ENCODE measurements around the gene ZNF513. TPM values are rescaled to one million over a fixed set of nuclear protein-coding genes. Genes with fewer than 3 reads are reported as not detected.

The ZNF513 gene
- polyA plus RNA-seq, 1 donor, result 23.1 TPM

- WGBS (ENCODE audit: insufficient coverage, low lambda C conversion rate), result 66% methylated on average over 5 of the region's 9 CpGs
- Histone ChIP-seq H3K9me3 (ENCODE audit: control insufficient read depth, low read depth, low read length) (no peaks in the 10 kb centered on the region), H3K4me1 (ENCODE audit: control insufficient read depth, insufficient read depth, low read length) (peaks cover 6% of the 10 kb centered on the region), H3K4me3 (ENCODE audit: low read length) (no peak overlapping the region), H3K27me3 (ENCODE audit: control insufficient read depth, insufficient read depth, low read length) (no peaks in the 10 kb centered on the region), H3K27ac (ENCODE audit: low read length) (no peak overlapping the region), H3K36me3 (ENCODE audit: control insufficient read depth, insufficient read depth, low read length) (no peaks in the 10 kb centered on the region)
- DNase-seq, result peak in 1 of 2 donors; percentile 20
Measured at GRCh38 chr2:27412419-27413152, 32.1 kb upstream of the ZNF513 start.

GRCh38 chr2:27409321-27410073 lies 29.0 kb upstream of the ZNF513 start, which contains the start of gene PPM1G:
TSS of gene PPM1G (minus strand) at chr2:27409591. CDS start at chr2:27409422, 169 bp downstream.
- 0% methylated on average over 1 of the region's 82 CpGs for WGBS (ENCODE audit: insufficient coverage, low lambda C conversion rate)
- peaks cover 6% of the 10 kb centered on the region for H3K4me1 ChIP-seq (ENCODE audit: control insufficient read depth, insufficient read depth, low read length)
- DNase-seq, result peak; percentile 95 to 97
- peak within 1 kb of the TSS; percentile 79 for H3K4me3 ChIP-seq (ENCODE audit: low read length)
- no peaks in the 10 kb centered on the region for H3K27me3 ChIP-seq (ENCODE audit: control insufficient read depth, insufficient read depth, low read length)
- no peaks in the 10 kb centered on the region for H3K36me3 ChIP-seq (ENCODE audit: control insufficient read depth, insufficient read depth, low read length)
- H3K9me3 ChIP-seq (ENCODE audit: control insufficient read depth, low read depth, low read length), result no peaks in the 10 kb centered on the region
- H3K27ac ChIP-seq (ENCODE audit: low read length), result peak within 1 kb of the TSS; percentile 92

DNA sequence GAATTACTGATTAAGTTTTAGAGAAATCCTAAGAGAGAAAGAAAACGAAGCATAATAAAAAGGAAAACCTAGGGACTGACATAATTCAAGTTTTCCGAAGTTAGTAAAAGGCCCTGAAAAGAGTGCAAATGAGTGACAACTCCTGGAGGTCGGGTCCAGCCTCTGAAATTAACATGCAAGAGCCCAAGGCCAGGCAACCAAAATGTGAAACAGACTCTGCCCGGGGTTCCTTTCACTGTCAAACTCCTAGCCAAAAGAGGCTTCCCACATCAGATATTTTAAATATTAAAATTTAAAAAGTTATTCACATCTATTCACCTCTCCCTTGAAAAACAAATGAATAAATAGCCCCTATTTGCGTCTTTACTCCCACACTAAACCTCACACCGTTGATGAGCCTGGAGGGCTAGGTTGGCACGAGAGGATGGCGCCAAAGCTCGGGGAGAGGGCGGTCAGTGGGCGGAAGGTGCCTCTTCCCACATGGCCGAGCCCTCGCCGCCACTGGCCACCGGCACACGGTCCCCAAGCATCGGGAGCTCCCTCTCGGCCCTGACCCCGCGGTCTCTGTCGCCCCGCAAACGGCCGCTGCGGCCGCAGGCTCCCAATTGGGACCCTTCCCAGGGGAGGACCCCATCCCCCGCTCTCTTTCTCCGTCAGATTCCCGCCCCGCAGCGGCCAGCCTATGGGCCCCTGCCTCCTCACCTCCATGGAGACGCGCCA lies 28.2 kb upstream of the ZNF513 start:
- no peak for DNase-seq
- 0% methylated on average over 1 of the region's 33 CpGs for WGBS (ENCODE audit: insufficient coverage, low lambda C conversion rate)

DNA sequence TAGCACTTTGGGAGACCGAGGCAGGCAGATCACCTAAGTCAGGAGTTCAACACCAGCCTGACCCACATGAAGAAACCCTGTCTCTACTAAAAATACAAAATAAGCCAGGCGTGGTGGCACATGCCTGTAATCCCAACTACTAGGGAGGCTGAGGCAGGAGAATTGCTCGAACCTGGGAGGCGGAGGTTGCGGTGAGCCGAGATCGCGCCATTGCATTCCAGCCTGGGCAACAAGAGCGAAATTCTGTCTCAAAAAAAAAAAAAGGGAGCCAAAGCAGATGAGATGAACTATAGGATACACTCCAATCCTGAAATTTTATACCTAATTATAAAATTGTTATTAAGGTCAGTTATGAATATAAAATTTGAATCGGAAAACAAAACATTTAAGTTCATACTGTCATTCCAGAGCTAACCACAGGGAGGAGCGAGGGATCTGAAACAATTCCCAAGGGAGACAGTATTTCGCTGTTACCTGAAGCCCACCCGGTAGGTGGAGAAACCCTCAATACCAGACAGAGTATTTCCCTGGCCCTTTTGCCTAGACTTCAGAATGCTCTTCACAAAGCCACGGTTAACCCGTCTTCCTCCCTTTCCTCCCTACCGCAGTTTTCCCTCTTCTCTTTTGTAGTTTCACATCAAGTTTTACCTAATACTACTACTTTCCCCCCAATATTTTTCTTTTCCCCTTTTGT lies 27.4 kb upstream of the ZNF513 start:
- Histone ChIP-seq H3K4me3 (ENCODE audit: low read length) (peak overlapping the region; percentile 79), H3K27me3 (ENCODE audit: control insufficient read depth, insufficient read depth, low read length) (no peaks in the 10 kb centered on the region), H3K9me3 (ENCODE audit: control insufficient read depth, low read depth, low read length) (no peaks in the 10 kb centered on the region), H3K4me1 (ENCODE audit: control insufficient read depth, insufficient read depth, low read length) (peaks cover 6% of the 10 kb centered on the region), H3K36me3 (ENCODE audit: control insufficient read depth, insufficient read depth, low read length) (no peaks in the 10 kb centered on the region), H3K27ac (ENCODE audit: low read length) (no peak overlapping the region)
- WGBS (ENCODE audit: insufficient coverage, low lambda C conversion rate), result 0% methylated on average over 4 of the region's 16 CpGs
- peak in 1 of 2 donors; percentile 39 for DNase-seq

More for the DNA sequence above, 28.2 kb upstream of the ZNF513 start:
- Histone ChIP-seq H3K27ac (ENCODE audit: low read length) (peak overlapping the region; percentile 55), H3K36me3 (ENCODE audit: control insufficient read depth, insufficient read depth, low read length) (no peaks in the 10 kb centered on the region), H3K4me3 (ENCODE audit: low read length) (peak overlapping the region; percentile 79), H3K27me3 (ENCODE audit: control insufficient read depth, insufficient read depth, low read length) (no peaks in the 10 kb centered on the region), H3K9me3 (ENCODE audit: control insufficient read depth, low read depth, low read length) (no peaks in the 10 kb centered on the region), H3K4me1 (ENCODE audit: control insufficient read depth, insufficient read depth, low read length) (peaks cover 6% of the 10 kb centered on the region)

- Histone ChIP-seq H3K4me3 (ENCODE audit: low read length) (no peak overlapping the region), H3K27ac (ENCODE audit: low read length) (no peak overlapping the region), H3K36me3 (ENCODE audit: control insufficient read depth, insufficient read depth, low read length) (no peaks in the 10 kb centered on the region), H3K9me3 (ENCODE audit: control insufficient read depth, low read depth, low read length) (no peaks in the 10 kb centered on the region), H3K27me3 (ENCODE audit: control insufficient read depth, insufficient read depth, low read length) (no peaks in the 10 kb centered on the region), H3K4me1 (ENCODE audit: control insufficient read depth, insufficient read depth, low read length) (no peaks in the 10 kb centered on the region)
- DNase-seq, result no peak
- WGBS (ENCODE audit: insufficient coverage, low lambda C conversion rate), result no CpG with 5 or more reads among the region's 2 CpGs
Measured at GRCh38 chr2:27400348-27401135, 20.0 kb upstream of the ZNF513 start.

GRCh38 chr2:27398962-27399361 lies 18.4 kb upstream of the ZNF513 start:
- WGBS (ENCODE audit: insufficient coverage, low lambda C conversion rate), result 100% methylated on average over 1 of the region's 5 CpGs
- Histone ChIP-seq H3K27ac (ENCODE audit: low read length) (no peak overlapping the region), H3K9me3 (ENCODE audit: control insufficient read depth, low read depth, low read length) (no peaks in the 10 kb centered on the region), H3K4me1 (ENCODE audit: control insufficient read depth, insufficient read depth, low read length) (no peaks in the 10 kb centered on the region), H3K4me3 (ENCODE audit: low read length) (no peak overlapping the region), H3K27me3 (ENCODE audit: control insufficient read depth, insufficient read depth, low read length) (no peaks in the 10 kb centered on the region), H3K36me3 (ENCODE audit: control insufficient read depth, insufficient read depth, low read length) (no peaks in the 10 kb centered on the region)
- no peak for DNase-seq

DNA sequence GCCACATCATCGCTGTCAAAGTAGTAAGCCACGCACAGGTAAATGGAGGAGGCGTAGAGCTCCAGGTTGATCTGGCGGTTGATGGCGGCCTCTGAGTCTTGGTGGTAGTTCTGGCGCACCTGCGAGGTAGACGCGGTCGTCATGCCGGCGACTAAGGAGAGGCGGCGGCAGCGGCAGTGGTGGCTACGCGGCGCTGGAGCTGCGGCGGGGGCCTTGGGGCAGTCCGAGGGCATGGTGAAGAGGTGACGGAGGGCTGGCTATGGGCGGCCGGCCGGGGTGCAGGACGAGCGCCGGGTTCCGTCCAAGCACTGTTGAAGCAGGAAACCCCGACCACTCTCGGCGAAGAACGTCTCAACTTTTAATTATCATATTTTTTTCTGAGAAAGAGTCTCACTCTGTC lies 12.7 kb upstream of the ZNF513 start:
- Histone ChIP-seq H3K4me1 (ENCODE audit: control insufficient read depth, insufficient read depth, low read length) (no peaks in the 10 kb centered on the region), H3K9me3 (ENCODE audit: control insufficient read depth, low read depth, low read length) (no peaks in the 10 kb centered on the region), H3K36me3 (ENCODE audit: control insufficient read depth, insufficient read depth, low read length) (peaks cover 12% of the 10 kb centered on the region), H3K27ac (ENCODE audit: low read length) (no peak overlapping the region), H3K27me3 (ENCODE audit: control insufficient read depth, insufficient read depth, low read length) (no peaks in the 10 kb centered on the region), H3K4me3 (ENCODE audit: low read length) (no peak overlapping the region)
- DNase-seq, result no peak
- WGBS (ENCODE audit: insufficient coverage, low lambda C conversion rate), result no CpG with 5 or more reads among the region's 33 CpGs

DNA sequence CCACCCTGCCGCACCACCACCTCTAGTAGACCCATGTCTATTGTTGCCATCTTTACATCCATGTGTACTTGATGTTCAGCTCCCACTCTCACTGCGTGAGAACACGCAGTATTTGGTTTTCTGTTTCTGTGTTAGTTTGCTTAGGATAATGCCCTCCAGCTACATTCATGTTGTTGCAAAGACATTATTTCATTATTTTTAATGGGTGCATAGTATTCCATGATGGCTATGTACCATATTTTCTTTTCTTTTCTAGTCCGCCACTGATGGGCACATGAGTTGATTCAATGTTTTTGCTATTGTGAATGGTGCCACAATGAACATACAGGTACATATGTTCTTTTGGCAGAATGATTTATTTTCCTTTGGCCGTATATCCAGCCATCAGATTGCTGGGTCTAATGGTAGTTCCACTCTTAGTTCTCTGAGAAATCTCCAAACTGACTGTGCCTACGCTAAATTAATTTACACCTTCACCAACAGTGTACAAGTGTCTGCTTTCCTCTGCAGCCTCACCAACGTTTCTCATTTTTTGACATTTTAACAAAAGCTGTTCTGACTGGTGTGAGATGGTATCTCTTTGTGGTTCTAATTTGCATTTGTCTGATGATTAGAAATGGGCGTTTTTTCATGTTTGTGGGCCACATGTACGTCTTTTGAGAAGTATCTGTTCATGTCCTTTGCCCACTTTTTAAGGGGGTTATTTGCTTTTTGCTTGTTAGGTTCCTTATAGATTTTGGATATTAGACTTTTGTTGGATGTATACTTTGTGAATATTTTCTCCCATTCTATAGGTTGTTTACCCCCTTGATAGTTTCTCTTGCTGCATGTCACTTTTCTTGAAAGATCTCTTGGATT lies 10.5 kb upstream of the ZNF513 start:
- no peak overlapping the region for H3K4me3 ChIP-seq (ENCODE audit: low read length)
- H3K9me3 ChIP-seq (ENCODE audit: control insufficient read depth, low read depth, low read length), result no peaks in the 10 kb centered on the region
- no peak overlapping the region for H3K27ac ChIP-seq (ENCODE audit: low read length)
- H3K27me3 ChIP-seq (ENCODE audit: control insufficient read depth, insufficient read depth, low read length), result no peaks in the 10 kb centered on the region
- no peaks in the 10 kb centered on the region for H3K4me1 ChIP-seq (ENCODE audit: control insufficient read depth, insufficient read depth, low read length)
- no peak for DNase-seq
- H3K36me3 ChIP-seq (ENCODE audit: control insufficient read depth, insufficient read depth, low read length), result peaks cover 14% of the 10 kb centered on the region
- WGBS (ENCODE audit: insufficient coverage, low lambda C conversion rate), result 94% methylated on average over 3 of the region's 9 CpGs

Measured in large intestine (tissue), 3 donors.